Type B pancreatic cell (in vitro differentiated cells): Measurements from ENCODE around the gene BCL11B. TPM values are rescaled to one million over a fixed set of nuclear protein-coding genes. Genes with fewer than 3 reads are reported as not detected.

Experiments used
- DNase-seq: peaks from one replicate; pipeline ENCODE4 v3.0.0; 2021; ENCODE audit warnings: mixed read lengths; ENCODE audit not compliant: unreplicated experiment; ENCODE audit errors: extremely low spot score
- H3K27ac Mint-ChIP-seq: 2 replicates; pipeline ENCODE4 v1.8.0; 2021; ENCODE audit warnings: mild to moderate bottlenecking, mixed read lengths
- H3K27me3 Mint-ChIP-seq: 2 replicates; pipeline ENCODE4 v1.8.0; 2021; ENCODE audit warnings: mixed read lengths
- H3K36me3 Mint-ChIP-seq: 2 replicates; pipeline ENCODE4 v1.8.0; 2021; ENCODE audit warnings: mixed read lengths
- H3K4me1 Mint-ChIP-seq: one replicate; pipeline ENCODE4 v1.8.0; 2021; ENCODE audit warnings: mixed read lengths; ENCODE audit not compliant: unreplicated experiment
- H3K4me3 Mint-ChIP-seq: 2 replicates; pipeline ENCODE4 v1.8.0; 2021; ENCODE audit warnings: mild to moderate bottlenecking, mixed read lengths
- H3K9me3 Mint-ChIP-seq: 2 replicates; pipeline ENCODE4 v1.8.0; 2021; ENCODE audit warnings: mixed read lengths
- CTCF ChIP-seq: fragments of 200-600 bp; sonication (generic); conservative IDR thresholded peaks from 2 replicates; pipeline ENCODE4 v1.5.0; 2021; ENCODE audit warnings: antibody characterized with exemption, mild to moderate bottlenecking
- total RNA-seq: library from RNA; stranded (reverse); gene quantifications from 2 replicates; pipeline ENCODE4 v1.2.1, GENCODE V29; 2021; ENCODE audit warnings: low replicate concordance

Gene BCL11B
- total RNA-seq, 1 donor from 2014 or later: 11.4 TPM

GRCh38 chr14:99132821-99133635 is 139.0 kb downstream of the BCL11B start:
- DNase-seq: no peak
- Mint-ChIP-seq H3K27ac (peak overlapping the region; percentile 32), H3K36me3 (no peaks in the 10 kb centered on the region)

GRCh38 chr14:99131632-99132271 is 140.2 kb downstream of the BCL11B start:
- no peak overlapping the region for H3K27ac Mint-ChIP-seq
- H3K4me3 Mint-ChIP-seq: no peak overlapping the region
- peaks cover 28% of the 10 kb centered on the region for H3K4me1 Mint-ChIP-seq
- no peaks in the 10 kb centered on the region for H3K36me3 Mint-ChIP-seq
- TF ChIP-seq CTCF: no peak
- no peaks in the 10 kb centered on the region for H3K9me3 Mint-ChIP-seq
- peaks cover 3% of the 10 kb centered on the region for H3K27me3 Mint-ChIP-seq
- no peak for DNase-seq

More at GRCh38 chr14:99132821-99133635, 139.0 kb downstream of the BCL11B start:
- no peak for TF ChIP-seq CTCF
- peaks cover 6% of the 10 kb centered on the region for H3K27me3 Mint-ChIP-seq
- peaks cover 32% of the 10 kb centered on the region for H3K4me1 Mint-ChIP-seq
- peak overlapping the region; percentile 33 for H3K4me3 Mint-ChIP-seq
- H3K9me3 Mint-ChIP-seq: no peaks in the 10 kb centered on the region

GRCh38 chr14:99129998-99130397 is 142.0 kb downstream of the BCL11B start:
- DNase-seq: no peak

GRCh38 chr14:99129211-99129696 is 142.7 kb downstream of the BCL11B start:
- H3K27ac Mint-ChIP-seq: no peak overlapping the region
- H3K4me3 Mint-ChIP-seq: no peak overlapping the region
- H3K36me3 Mint-ChIP-seq: no peaks in the 10 kb centered on the region
- no peak for DNase-seq
- H3K9me3 Mint-ChIP-seq: peaks cover 6% of the 10 kb centered on the region
- H3K4me1 Mint-ChIP-seq: peaks cover 32% of the 10 kb centered on the region
- peaks cover 7% of the 10 kb centered on the region for H3K27me3 Mint-ChIP-seq
- no peak for TF ChIP-seq CTCF

More at GRCh38 chr14:99129998-99130397, 142.0 kb downstream of the BCL11B start:
- H3K4me1 Mint-ChIP-seq: peaks cover 32% of the 10 kb centered on the region
- H3K36me3 Mint-ChIP-seq: no peaks in the 10 kb centered on the region
- no peak for TF ChIP-seq CTCF
- H3K9me3 Mint-ChIP-seq: peaks cover 6% of the 10 kb centered on the region
- H3K27me3 Mint-ChIP-seq: peaks cover 7% of the 10 kb centered on the region
- H3K4me3 Mint-ChIP-seq: no peak overlapping the region
- no peak overlapping the region for H3K27ac Mint-ChIP-seq

GRCh38 chr14:99128185-99128584 is 143.8 kb downstream of the BCL11B start:
- Mint-ChIP-seq H3K27me3 (peaks cover 7% of the 10 kb centered on the region), H3K4me3 (no peak overlapping the region), H3K9me3 (peaks cover 6% of the 10 kb centered on the region), H3K36me3 (no peaks in the 10 kb centered on the region), H3K27ac (no peak overlapping the region), H3K4me1 (peaks cover 26% of the 10 kb centered on the region)
- DNase-seq: no peak
- no peak for TF ChIP-seq CTCF
